GM12872 (cell line): Measurements from ENCODE around the gene MEST.

Source experiments
- CTCF ChIP-seq: IDR thresholded peaks from 3 replicates; pipeline ENCODE4 v1.5.1; 2011; ENCODE audit warnings: low read depth, mild to moderate bottlenecking, low read length, moderate library complexity; ENCODE audit not compliant: insufficient read depth

The MEST gene

GRCh38 chr7:130491841-130492522 is at the start of gene MEST:
MEST (plus strand) TSS chr7:130492085; CDS start chr7:130492314, 229 bp downstream.
- TF ChIP-seq CTCF = no peak

GRCh38 chr7:130442601-130443000 is 49.3 kb upstream of the MEST start:
- no peak for TF ChIP-seq CTCF

- TF ChIP-seq CTCF = no peak
These were observed 47.7 kb upstream of the MEST start for GRCh38 chr7:130444234-130444633.

GRCh38 chr7:130444751-130445407 is 47.0 kb upstream of the MEST start:
- no peak for TF ChIP-seq CTCF

GRCh38 chr7:130446259-130446658 is 45.6 kb upstream of the MEST start:
- TF ChIP-seq CTCF = no peak

- TF ChIP-seq CTCF = no peak
These were observed 38.9 kb upstream of the MEST start for GRCh38 chr7:130452951-130453350.

- TF ChIP-seq CTCF = no peak
These were observed 36.9 kb upstream of the MEST start for GRCh38 chr7:130454959-130455358.
